Liver (tissue), 3 donors: ENCODE results near the gene PHOX2A.

Source experiments
- CTCF ChIP-seq: fragments of 150-350 bp; IDR thresholded peaks from 2 replicates; pipeline ENCODE4 v1.5.1; 2017; ENCODE audit warnings: improper control_type of control experiment, low read depth, low read length; ENCODE audit not compliant: missing input control
- FOXA1 ChIP-seq: IDR thresholded peaks from 2 replicates; pipeline ENCODE4 v1.6.1; 2016; ENCODE audit warnings: antibody characterized with exemption
- FOXA2 ChIP-seq: IDR thresholded peaks from 2 replicates; pipeline ENCODE4 v1.6.1; 2016; ENCODE audit warnings: antibody characterized with exemption
- GABPA ChIP-seq, 2 donors: IDR thresholded peaks in 1 of 2; conservative IDR thresholded peaks in 1 of 2; 2 replicates each; pipeline ENCODE4 v1.6.1; 2016; ENCODE audit warnings: antibody characterized with exemption in 2 of 2, mild to moderate bottlenecking in 1 of 2, moderate library complexity in 1 of 2
- JUND ChIP-seq, 2 donors: IDR thresholded peaks; 2 replicates each; pipeline ENCODE4 v1.6.1; 2016; ENCODE audit warnings: antibody characterized with exemption in 2 of 2
- RAD21 ChIP-seq, 2 donors: IDR thresholded peaks; 2 replicates each; pipeline ENCODE4 v1.6.1; 2016; ENCODE audit warnings: antibody characterized with exemption in 2 of 2, mild to moderate bottlenecking in 2 of 2
- RXRA ChIP-seq, 2 donors: IDR thresholded peaks; 2 replicates each; pipeline ENCODE4 v1.6.1; 2017 to 2018; ENCODE audit warnings: antibody characterized with exemption in 2 of 2, mild to moderate bottlenecking in 1 of 2
- TAF1 ChIP-seq: conservative IDR thresholded peaks from 2 replicates; pipeline ENCODE4 v1.6.1; 2016; ENCODE audit warnings: antibody characterized with exemption, mild to moderate bottlenecking
- YY1 ChIP-seq: IDR thresholded peaks from 2 replicates; pipeline ENCODE4 v1.6.1; 2016; ENCODE audit warnings: antibody characterized with exemption, mild to moderate bottlenecking
- TF ChIP-seq, protein P1 (sequence below): IDR thresholded peaks from 2 replicates; pipeline ENCODE4 v1.6.1; 2016; ENCODE audit warnings: antibody characterized with exemption, mild to moderate bottlenecking
- TF ChIP-seq, protein P2 (sequence below): IDR thresholded peaks from 2 replicates; pipeline ENCODE4 v1.6.1; 2016; ENCODE audit warnings: antibody characterized with exemption
- TF ChIP-seq, protein P3 (sequence below): IDR thresholded peaks from 2 replicates; pipeline ENCODE4 v1.6.1; 2016; ENCODE audit warnings: antibody characterized with exemption
- TF ChIP-seq, protein P4 (sequence below): IDR thresholded peaks from 2 replicates; pipeline ENCODE4 v1.6.1; 2016; ENCODE audit warnings: antibody characterized with exemption
- donor health status: healthy.
- donor health status: healthy.

- TF ChIP-seq CTCF = no peak
- no peak for TF ChIP-seq GABPA (IDR thresholded peaks at IDR 0.05 in 1 of 2, conservative IDR thresholded peaks at IDR 0.05 in 1 of 2)
- no peak for TF ChIP-seq YY1
- TF ChIP-seq, protein P1, sequence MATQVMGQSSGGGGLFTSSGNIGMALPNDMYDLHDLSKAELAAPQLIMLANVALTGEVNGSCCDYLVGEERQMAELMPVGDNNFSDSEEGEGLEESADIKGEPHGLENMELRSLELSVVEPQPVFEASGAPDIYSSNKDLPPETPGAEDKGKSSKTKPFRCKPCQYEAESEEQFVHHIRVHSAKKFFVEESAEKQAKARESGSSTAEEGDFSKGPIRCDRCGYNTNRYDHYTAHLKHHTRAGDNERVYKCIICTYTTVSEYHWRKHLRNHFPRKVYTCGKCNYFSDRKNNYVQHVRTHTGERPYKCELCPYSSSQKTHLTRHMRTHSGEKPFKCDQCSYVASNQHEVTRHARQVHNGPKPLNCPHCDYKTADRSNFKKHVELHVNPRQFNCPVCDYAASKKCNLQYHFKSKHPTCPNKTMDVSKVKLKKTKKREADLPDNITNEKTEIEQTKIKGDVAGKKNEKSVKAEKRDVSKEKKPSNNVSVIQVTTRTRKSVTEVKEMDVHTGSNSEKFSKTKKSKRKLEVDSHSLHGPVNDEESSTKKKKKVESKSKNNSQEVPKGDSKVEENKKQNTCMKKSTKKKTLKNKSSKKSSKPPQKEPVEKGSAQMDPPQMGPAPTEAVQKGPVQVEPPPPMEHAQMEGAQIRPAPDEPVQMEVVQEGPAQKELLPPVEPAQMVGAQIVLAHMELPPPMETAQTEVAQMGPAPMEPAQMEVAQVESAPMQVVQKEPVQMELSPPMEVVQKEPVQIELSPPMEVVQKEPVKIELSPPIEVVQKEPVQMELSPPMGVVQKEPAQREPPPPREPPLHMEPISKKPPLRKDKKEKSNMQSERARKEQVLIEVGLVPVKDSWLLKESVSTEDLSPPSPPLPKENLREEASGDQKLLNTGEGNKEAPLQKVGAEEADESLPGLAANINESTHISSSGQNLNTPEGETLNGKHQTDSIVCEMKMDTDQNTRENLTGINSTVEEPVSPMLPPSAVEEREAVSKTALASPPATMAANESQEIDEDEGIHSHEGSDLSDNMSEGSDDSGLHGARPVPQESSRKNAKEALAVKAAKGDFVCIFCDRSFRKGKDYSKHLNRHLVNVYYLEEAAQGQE = no peak
- TF ChIP-seq JUND (IDR thresholded peaks at IDR 0.05) = no peak
- TF ChIP-seq FOXA2 = no peak
- TF ChIP-seq TAF1 = no peak
- TF ChIP-seq, protein P2, sequence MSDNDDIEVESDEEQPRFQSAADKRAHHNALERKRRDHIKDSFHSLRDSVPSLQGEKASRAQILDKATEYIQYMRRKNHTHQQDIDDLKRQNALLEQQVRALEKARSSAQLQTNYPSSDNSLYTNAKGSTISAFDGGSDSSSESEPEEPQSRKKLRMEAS = no peak
- TF ChIP-seq RAD21 (IDR thresholded peaks at IDR 0.05) = no peak
- TF ChIP-seq, protein P3, sequence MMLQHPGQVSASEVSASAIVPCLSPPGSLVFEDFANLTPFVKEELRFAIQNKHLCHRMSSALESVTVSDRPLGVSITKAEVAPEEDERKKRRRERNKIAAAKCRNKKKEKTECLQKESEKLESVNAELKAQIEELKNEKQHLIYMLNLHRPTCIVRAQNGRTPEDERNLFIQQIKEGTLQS = no peak
- TF ChIP-seq, protein P4, sequence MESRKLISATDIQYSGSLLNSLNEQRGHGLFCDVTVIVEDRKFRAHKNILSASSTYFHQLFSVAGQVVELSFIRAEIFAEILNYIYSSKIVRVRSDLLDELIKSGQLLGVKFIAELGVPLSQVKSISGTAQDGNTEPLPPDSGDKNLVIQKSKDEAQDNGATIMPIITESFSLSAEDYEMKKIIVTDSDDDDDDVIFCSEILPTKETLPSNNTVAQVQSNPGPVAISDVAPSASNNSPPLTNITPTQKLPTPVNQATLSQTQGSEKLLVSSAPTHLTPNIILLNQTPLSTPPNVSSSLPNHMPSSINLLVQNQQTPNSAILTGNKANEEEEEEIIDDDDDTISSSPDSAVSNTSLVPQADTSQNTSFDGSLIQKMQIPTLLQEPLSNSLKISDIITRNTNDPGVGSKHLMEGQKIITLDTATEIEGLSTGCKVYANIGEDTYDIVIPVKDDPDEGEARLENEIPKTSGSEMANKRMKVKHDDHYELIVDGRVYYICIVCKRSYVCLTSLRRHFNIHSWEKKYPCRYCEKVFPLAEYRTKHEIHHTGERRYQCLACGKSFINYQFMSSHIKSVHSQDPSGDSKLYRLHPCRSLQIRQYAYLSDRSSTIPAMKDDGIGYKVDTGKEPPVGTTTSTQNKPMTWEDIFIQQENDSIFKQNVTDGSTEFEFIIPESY = no peak
- TF ChIP-seq RXRA (IDR thresholded peaks at IDR 0.05) = no peak
- no peak for TF ChIP-seq FOXA1
These were observed 15.1 kb downstream of the PHOX2A start for GRCh38 chr11:72228844-72229231.
